ENCODE measurements around the gene MYBPC2. TPM values are rescaled to one million over a fixed set of nuclear protein-coding genes. Genes with fewer than 3 reads are reported as not detected.

The MYBPC2 gene
- total and polyA plus RNA-seq, 2 of the 4 experiments (the other 2 are of a cell fraction), result not detected

GRCh38 chr19:50419580-50420035 lies 13.1 kb upstream of the MYBPC2 start:
- no peak for ATAC-seq (ENCODE audit: low read depth)
- in situ Hi-C loops (cut with MboI; ENCODE audit: low sequenced_read_pairs), result no loop called here
- H3K4me3 ChIP-seq (ENCODE audit: insufficient read depth, low read depth, low read length), result no peak overlapping the region

More at GRCh38 chr19:50419580-50420035, 13.1 kb upstream of the MYBPC2 start:
- no peak overlapping the region for H3K18ac ChIP-seq (ENCODE audit: low read depth, low read length)
- H3K56ac ChIP-seq (ENCODE audit: extremely low read depth, insufficient read depth, low read length), result no peak overlapping the region
- no peak overlapping the region for H3K9ac ChIP-seq (ENCODE audit: low read depth, low read length)
- no peaks in the 10 kb centered on the region for H3K79me1 ChIP-seq (ENCODE audit: low read depth in 1 of 2, low read length in 2 of 2)
- H3K4me1 ChIP-seq (ENCODE audit: control insufficient read depth, insufficient read depth, low read length), result no peaks in the 10 kb centered on the region
- no peak overlapping the region for H2BK15ac ChIP-seq (ENCODE audit: low read depth, low read length)
- no peak overlapping the region for H4K8ac ChIP-seq (ENCODE audit: low read depth in 2 of 2, low read length in 2 of 2)
- BruUV-seq (replicated peaks), result no TSS peak
- CTCF ChIA-PET, result no interaction called here
- H3K4me2 ChIP-seq (ENCODE audit: low read depth, low read length), result no peak overlapping the region
- no CpG with 5 or more reads among the region's 8 CpGs for WGBS, 2 experiments (ENCODE audit: extremely low coverage in 2 of 2, insufficient read length in 1 of 2)
- H3K9me1 ChIP-seq (ENCODE audit: insufficient read depth, low read length), result no peaks in the 10 kb centered on the region
- TF ChIP-seq CHD1 (IDR thresholded peaks at IDR 0.05; ENCODE audit: low read depth, low read length) (no peak), SMC3 (IDR thresholded peaks at IDR 0.05; ENCODE audit: low read depth, low read length) (no peak), POLR2A (IDR thresholded peaks at IDR 0.05; ENCODE audit: low read depth, low read length) (no peak), CEBPB (IDR thresholded peaks at IDR 0.05; ENCODE audit: low read depth, low read length) (no peak), USF2 (IDR thresholded peaks at IDR 0.05; ENCODE audit: low read depth, low read length) (no peak), MXI1 (IDR thresholded peaks at IDR 0.05; ENCODE audit: borderline replicate concordance, low read depth, low read length) (no peak), RCOR1 (IDR thresholded peaks at IDR 0.05; ENCODE audit: insufficient replicate concordance, low read length) (no peak), RAD21 (IDR thresholded peaks at IDR 0.05; ENCODE audit: low read length) (no peak), FOS (IDR thresholded peaks at IDR 0.05; ENCODE audit: low read depth, low read length) (no peak), MAZ (IDR thresholded peaks at IDR 0.05; ENCODE audit: borderline replicate concordance, low read depth, low read length) (no peak), RFX5 (IDR thresholded peaks at IDR 0.05; ENCODE audit: low read depth, low read length) (no peak), MAFK (IDR thresholded peaks at IDR 0.05; ENCODE audit: low read depth, low read length) (no peak), NFE2L2 (IDR thresholded peaks at IDR 0.05; ENCODE audit: low read depth, low read length) (no peak), BHLHE40 (IDR thresholded peaks at IDR 0.05; ENCODE audit: low read depth, low read length) (no peak)
- TF ChIP-seq, protein P1, sequence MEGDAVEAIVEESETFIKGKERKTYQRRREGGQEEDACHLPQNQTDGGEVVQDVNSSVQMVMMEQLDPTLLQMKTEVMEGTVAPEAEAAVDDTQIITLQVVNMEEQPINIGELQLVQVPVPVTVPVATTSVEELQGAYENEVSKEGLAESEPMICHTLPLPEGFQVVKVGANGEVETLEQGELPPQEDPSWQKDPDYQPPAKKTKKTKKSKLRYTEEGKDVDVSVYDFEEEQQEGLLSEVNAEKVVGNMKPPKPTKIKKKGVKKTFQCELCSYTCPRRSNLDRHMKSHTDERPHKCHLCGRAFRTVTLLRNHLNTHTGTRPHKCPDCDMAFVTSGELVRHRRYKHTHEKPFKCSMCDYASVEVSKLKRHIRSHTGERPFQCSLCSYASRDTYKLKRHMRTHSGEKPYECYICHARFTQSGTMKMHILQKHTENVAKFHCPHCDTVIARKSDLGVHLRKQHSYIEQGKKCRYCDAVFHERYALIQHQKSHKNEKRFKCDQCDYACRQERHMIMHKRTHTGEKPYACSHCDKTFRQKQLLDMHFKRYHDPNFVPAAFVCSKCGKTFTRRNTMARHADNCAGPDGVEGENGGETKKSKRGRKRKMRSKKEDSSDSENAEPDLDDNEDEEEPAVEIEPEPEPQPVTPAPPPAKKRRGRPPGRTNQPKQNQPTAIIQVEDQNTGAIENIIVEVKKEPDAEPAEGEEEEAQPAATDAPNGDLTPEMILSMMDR (conservative IDR thresholded peaks at IDR 0.05; ENCODE audit: low read depth, low read length), result no peak
- TF ChIP-seq, protein P2, sequence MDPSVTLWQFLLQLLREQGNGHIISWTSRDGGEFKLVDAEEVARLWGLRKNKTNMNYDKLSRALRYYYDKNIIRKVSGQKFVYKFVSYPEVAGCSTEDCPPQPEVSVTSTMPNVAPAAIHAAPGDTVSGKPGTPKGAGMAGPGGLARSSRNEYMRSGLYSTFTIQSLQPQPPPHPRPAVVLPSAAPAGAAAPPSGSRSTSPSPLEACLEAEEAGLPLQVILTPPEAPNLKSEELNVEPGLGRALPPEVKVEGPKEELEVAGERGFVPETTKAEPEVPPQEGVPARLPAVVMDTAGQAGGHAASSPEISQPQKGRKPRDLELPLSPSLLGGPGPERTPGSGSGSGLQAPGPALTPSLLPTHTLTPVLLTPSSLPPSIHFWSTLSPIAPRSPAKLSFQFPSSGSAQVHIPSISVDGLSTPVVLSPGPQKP (IDR thresholded peaks at IDR 0.05; ENCODE audit: borderline replicate concordance, low read depth, low read length), result no peak
- no peaks in the 10 kb centered on the region for H3K9me3 ChIP-seq (ENCODE audit: control insufficient read depth, insufficient read depth, low read length)
- H2BK120ac ChIP-seq (ENCODE audit: low read depth, low read length), result no peak overlapping the region
- H3K14ac ChIP-seq (replicated peaks; ENCODE audit: low read depth, low read length), result no peak overlapping the region
- DNase-seq, result no peak
- H3K27ac ChIP-seq (ENCODE audit: insufficient read depth, low read length), result no peak overlapping the region
- H4K20me1 ChIP-seq (ENCODE audit: insufficient read depth, low read length), result no peaks in the 10 kb centered on the region
- no peak overlapping the region for H2BK5ac ChIP-seq (ENCODE audit: low read depth, low read length, poor library complexity, severe bottlenecking)
- no peaks in the 10 kb centered on the region for H3K36me3 ChIP-seq (ENCODE audit: control insufficient read depth, insufficient read depth, low read length)
- no peak overlapping the region for H2AFZ ChIP-seq (replicated peaks; ENCODE audit: low read length, poor library complexity)
- no peak overlapping the region for H3K23ac ChIP-seq (ENCODE audit: low read depth, low read length)
- dilution Hi-C loops (cut with HindIII; ENCODE audit: low sequenced_read_pairs, unreplicated experiment), result no loop called here
- no peak overlapping the region for H4K5ac ChIP-seq (ENCODE audit: low read depth, low read length)
- H2BK20ac ChIP-seq (ENCODE audit: low read depth, low read length), result no peak overlapping the region
- no peak overlapping the region for H2AK5ac ChIP-seq (ENCODE audit: low read depth, low read length)
- intact Hi-C loops (cut with micrococcal nuclease), result no loop called here
- H4K91ac ChIP-seq (ENCODE audit: insufficient read depth, low read depth, low read length), result no peak overlapping the region
- H3K27me3 ChIP-seq (ENCODE audit: control insufficient read depth, insufficient read depth, low read length), result peaks cover 21% of the 10 kb centered on the region
- H3K4ac ChIP-seq (ENCODE audit: low read depth, low read length), result no peak overlapping the region
- POLR2A ChIA-PET (ENCODE audit: unreplicated experiment), result no interaction called here
- H2AK9ac ChIP-seq (replicated peaks; ENCODE audit: low read depth, low read length, poor library complexity), result no peak overlapping the region
